ENCODE results near the gene C2orf49.

The C2orf49 gene

GRCh38 chr2:105379741-105380186 is 42.4 kb downstream of the C2orf49 start:
- Histone ChIP-seq H3K27ac (ENCODE audit: low read depth in 2 of 2, low read length in 2 of 2) (peak overlapping the region; percentile 73 to 87), H3K4me3 (ENCODE audit: low read length in 2 of 2) (no peak overlapping the region), H3K36me3 (ENCODE audit: control insufficient read depth in 2 of 2, insufficient read depth in 2 of 2, low read length in 2 of 2) (peaks cover 25 to 44% of the 10 kb centered on the region in 2 donors), H3K9me3 (ENCODE audit: control insufficient read depth in 2 of 2, low read length in 2 of 2) (no peaks in the 10 kb centered on the region), H3K9ac (ENCODE audit: low read depth in 1 of 2, low read length in 2 of 2) (no peak overlapping the region), H3K4me1 (ENCODE audit: control insufficient read depth in 2 of 2, insufficient read depth in 2 of 2, low read length in 2 of 2) (peaks cover 4 to 19% of the 10 kb centered on the region in 2 donors), H3K27me3 (ENCODE audit: control insufficient read depth in 2 of 2, insufficient read depth in 2 of 2, low read length in 2 of 2) (no peaks in the 10 kb centered on the region)

DNA sequence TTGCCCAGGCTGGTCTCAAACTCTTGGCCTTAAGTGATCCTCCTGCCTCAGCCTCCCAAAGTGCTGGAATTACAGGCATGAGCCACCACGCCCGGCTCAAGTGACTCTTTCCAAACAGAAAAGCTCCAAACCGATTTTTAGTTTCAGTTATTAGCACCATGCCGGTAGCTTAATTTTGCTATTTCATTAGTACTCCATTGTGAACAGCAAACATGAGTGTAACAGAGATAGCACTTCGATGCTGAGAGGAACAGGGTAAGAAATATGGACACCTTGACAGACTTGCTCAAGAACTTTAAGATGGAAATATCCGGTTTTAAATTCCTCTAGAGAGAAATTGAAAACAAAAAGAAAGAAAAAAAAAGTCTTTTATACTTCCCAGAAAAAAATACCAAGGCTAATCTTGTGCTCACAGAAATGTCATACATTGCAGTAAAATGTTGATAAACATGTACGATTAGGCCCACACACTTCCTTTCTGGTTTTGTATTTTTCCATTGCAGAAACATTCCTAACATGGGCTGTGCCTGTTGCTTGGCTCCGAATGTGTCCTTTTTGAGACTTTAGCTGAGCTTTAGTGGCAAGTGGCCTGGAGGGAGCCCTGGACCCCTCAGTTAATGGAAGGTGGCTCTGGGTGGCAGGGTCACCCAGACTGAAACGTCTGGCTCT is 43.2 kb downstream of the C2orf49 start:
- Histone ChIP-seq H3K27ac (ENCODE audit: low read depth in 2 of 2, low read length in 2 of 2) (peak overlapping the region; percentile 73 to 87), H3K9ac (ENCODE audit: low read depth in 1 of 2, low read length in 2 of 2) (no peak overlapping the region), H3K36me3 (ENCODE audit: control insufficient read depth in 2 of 2, insufficient read depth in 2 of 2, low read length in 2 of 2) (peaks cover 32 to 49% of the 10 kb centered on the region in 2 donors), H3K9me3 (ENCODE audit: control insufficient read depth in 2 of 2, low read length in 2 of 2) (no peaks in the 10 kb centered on the region), H3K27me3 (ENCODE audit: control insufficient read depth in 2 of 2, insufficient read depth in 2 of 2, low read length in 2 of 2) (no peaks in the 10 kb centered on the region), H3K4me3 (ENCODE audit: low read length in 2 of 2) (no peak overlapping the region), H3K4me1 (ENCODE audit: control insufficient read depth in 2 of 2, insufficient read depth in 2 of 2, low read length in 2 of 2) (peaks cover 11 to 27% of the 10 kb centered on the region in 2 donors)

DNA sequence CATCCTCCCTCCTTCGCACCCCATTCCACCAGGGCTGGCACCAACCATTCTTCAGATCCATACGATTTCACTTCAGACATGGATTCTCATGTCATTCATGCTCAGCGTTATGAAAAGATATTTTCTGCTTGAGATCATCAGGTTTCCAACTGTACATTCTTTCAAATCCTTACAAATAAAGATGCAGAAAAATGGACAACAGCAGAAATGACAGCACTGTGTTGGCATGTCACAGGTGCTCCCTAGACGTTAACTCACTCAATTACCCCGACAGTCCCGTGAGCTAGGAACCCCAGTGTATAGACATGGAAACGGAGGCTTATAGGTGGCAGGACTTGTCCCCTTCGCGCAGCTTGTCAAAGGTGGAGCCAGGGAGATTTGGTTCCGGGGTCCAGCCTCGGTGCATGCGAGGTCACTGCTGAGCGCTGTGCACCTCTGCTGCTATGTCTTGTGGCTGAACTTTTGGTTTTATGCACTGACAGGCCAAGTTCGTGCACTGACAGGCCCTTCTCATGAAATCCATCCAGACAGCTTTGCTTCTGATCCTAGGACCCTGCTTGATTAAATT is 43.8 kb downstream of the C2orf49 start:
- Histone ChIP-seq H3K4me1 (ENCODE audit: control insufficient read depth in 2 of 2, insufficient read depth in 2 of 2, low read length in 2 of 2) (peaks cover 14 to 32% of the 10 kb centered on the region in 2 donors), H3K36me3 (ENCODE audit: control insufficient read depth in 2 of 2, insufficient read depth in 2 of 2, low read length in 2 of 2) (peaks cover 31 to 50% of the 10 kb centered on the region in 2 donors), H3K27me3 (ENCODE audit: control insufficient read depth in 2 of 2, insufficient read depth in 2 of 2, low read length in 2 of 2) (no peaks in the 10 kb centered on the region), H3K27ac (ENCODE audit: low read depth in 2 of 2, low read length in 2 of 2) (peak overlapping the region; percentile 46 to 49), H3K4me3 (ENCODE audit: low read length in 2 of 2) (no peak overlapping the region), H3K9me3 (ENCODE audit: control insufficient read depth in 2 of 2, low read length in 2 of 2) (no peaks in the 10 kb centered on the region), H3K9ac (ENCODE audit: low read depth in 1 of 2, low read length in 2 of 2) (no peak overlapping the region)

DNA sequence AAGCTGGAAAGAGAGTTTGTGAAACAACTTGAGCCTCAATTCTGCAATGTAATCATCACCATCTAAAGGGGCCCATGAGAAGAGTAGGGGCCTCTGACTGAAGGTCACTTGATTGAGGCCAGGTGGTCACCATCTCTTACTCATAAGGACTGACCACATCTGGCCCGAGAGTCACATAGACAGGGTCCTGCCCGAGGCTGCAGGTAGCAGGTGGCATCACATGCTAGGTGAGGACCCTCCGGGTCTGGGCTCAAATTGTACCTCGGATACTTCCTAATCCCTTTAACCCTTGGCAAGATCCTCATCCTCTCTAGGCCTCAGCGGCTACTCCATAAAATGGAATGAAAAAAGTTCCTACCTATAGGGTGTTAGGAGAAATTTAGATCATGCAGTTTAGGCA is 44.8 kb downstream of the C2orf49 start:
- H3K27ac ChIP-seq (ENCODE audit: low read depth in 2 of 2, low read length in 2 of 2): peak overlapping the region in 1 of 2 donors; percentile 13
- peaks cover 15 to 39% of the 10 kb centered on the region in 2 donors for H3K4me1 ChIP-seq (ENCODE audit: control insufficient read depth in 2 of 2, insufficient read depth in 2 of 2, low read length in 2 of 2)
- H3K9ac ChIP-seq (ENCODE audit: low read depth in 1 of 2, low read length in 2 of 2): no peak overlapping the region

GRCh38 chr2:105383432-105384166 is 46.3 kb downstream of the C2orf49 start:
- Histone ChIP-seq H3K9me3 (ENCODE audit: control insufficient read depth in 2 of 2, low read length in 2 of 2) (no peaks in the 10 kb centered on the region), H3K36me3 (ENCODE audit: control insufficient read depth in 2 of 2, insufficient read depth in 2 of 2, low read length in 2 of 2) (peaks cover 23 to 33% of the 10 kb centered on the region in 2 donors), H3K4me3 (ENCODE audit: low read length in 2 of 2) (no peak overlapping the region), H3K9ac (ENCODE audit: low read depth in 1 of 2, low read length in 2 of 2) (peak overlapping the region in 1 of 2 donors; percentile 19), H3K4me1 (ENCODE audit: control insufficient read depth in 2 of 2, insufficient read depth in 2 of 2, low read length in 2 of 2) (peaks cover 15 to 43% of the 10 kb centered on the region in 2 donors), H3K27me3 (ENCODE audit: control insufficient read depth in 2 of 2, insufficient read depth in 2 of 2, low read length in 2 of 2) (no peaks in the 10 kb centered on the region), H3K27ac (ENCODE audit: low read depth in 2 of 2, low read length in 2 of 2) (peak overlapping the region in 1 of 2 donors; percentile 95)

More for the DNA sequence above, 44.8 kb downstream of the C2orf49 start:
- Histone ChIP-seq H3K4me3 (ENCODE audit: low read length in 2 of 2) (no peak overlapping the region), H3K36me3 (ENCODE audit: control insufficient read depth in 2 of 2, insufficient read depth in 2 of 2, low read length in 2 of 2) (peaks cover 31 to 44% of the 10 kb centered on the region in 2 donors), H3K27me3 (ENCODE audit: control insufficient read depth in 2 of 2, insufficient read depth in 2 of 2, low read length in 2 of 2) (no peaks in the 10 kb centered on the region), H3K9me3 (ENCODE audit: control insufficient read depth in 2 of 2, low read length in 2 of 2) (no peaks in the 10 kb centered on the region)

GRCh38 chr2:105384216-105384615 is 46.9 kb downstream of the C2orf49 start:
- peaks cover 23 to 31% of the 10 kb centered on the region in 2 donors for H3K36me3 ChIP-seq (ENCODE audit: control insufficient read depth in 2 of 2, insufficient read depth in 2 of 2, low read length in 2 of 2)
- H3K27ac ChIP-seq (ENCODE audit: low read depth in 2 of 2, low read length in 2 of 2): peak overlapping the region; percentile 7 to 95
- H3K9me3 ChIP-seq (ENCODE audit: control insufficient read depth in 2 of 2, low read length in 2 of 2): no peaks in the 10 kb centered on the region
- no peak overlapping the region for H3K4me3 ChIP-seq (ENCODE audit: low read length in 2 of 2)
- peak overlapping the region in 1 of 2 donors; percentile 19 for H3K9ac ChIP-seq (ENCODE audit: low read depth in 1 of 2, low read length in 2 of 2)
- H3K27me3 ChIP-seq (ENCODE audit: control insufficient read depth in 2 of 2, insufficient read depth in 2 of 2, low read length in 2 of 2): no peaks in the 10 kb centered on the region
- H3K4me1 ChIP-seq (ENCODE audit: control insufficient read depth in 2 of 2, insufficient read depth in 2 of 2, low read length in 2 of 2): peaks cover 15 to 48% of the 10 kb centered on the region in 2 donors

DNA sequence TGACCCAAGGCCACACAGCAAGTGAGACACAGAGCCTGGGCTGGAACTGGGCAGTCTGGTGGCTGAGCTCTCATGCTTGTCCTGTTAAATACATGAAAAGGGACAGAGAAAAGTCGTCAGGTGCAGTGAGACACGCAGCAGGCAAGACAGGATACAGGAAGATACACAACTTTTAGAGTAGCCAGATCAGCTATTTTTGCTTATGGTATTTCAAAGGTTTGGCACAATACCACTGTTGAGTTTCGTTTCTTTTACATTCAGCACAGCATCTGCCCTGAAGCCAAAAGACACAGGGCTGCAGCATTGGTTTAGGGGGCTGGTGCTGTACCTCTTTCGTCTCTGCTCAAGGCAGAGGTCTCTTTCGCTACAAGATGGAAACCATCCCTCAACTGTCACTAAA is 47.5 kb downstream of the C2orf49 start:
- peaks cover 13 to 44% of the 10 kb centered on the region in 2 donors for H3K4me1 ChIP-seq (ENCODE audit: control insufficient read depth in 2 of 2, insufficient read depth in 2 of 2, low read length in 2 of 2)

GRCh38 chr2:105385731-105386540 is 48.6 kb downstream of the C2orf49 start:
- Histone ChIP-seq H3K4me1 (ENCODE audit: control insufficient read depth in 2 of 2, insufficient read depth in 2 of 2, low read length in 2 of 2) (peaks cover 13 to 41% of the 10 kb centered on the region in 2 donors), H3K27me3 (ENCODE audit: control insufficient read depth in 2 of 2, insufficient read depth in 2 of 2, low read length in 2 of 2) (no peaks in the 10 kb centered on the region), H3K36me3 (ENCODE audit: control insufficient read depth in 2 of 2, insufficient read depth in 2 of 2, low read length in 2 of 2) (peaks cover 23 to 31% of the 10 kb centered on the region in 2 donors), H3K9ac (ENCODE audit: low read depth in 1 of 2, low read length in 2 of 2) (peak overlapping the region; percentile 15 to 64), H3K9me3 (ENCODE audit: control insufficient read depth in 2 of 2, low read length in 2 of 2) (no peaks in the 10 kb centered on the region), H3K4me3 (ENCODE audit: low read length in 2 of 2) (peak overlapping the region in 1 of 2 donors; percentile 9), H3K27ac (ENCODE audit: low read depth in 2 of 2, low read length in 2 of 2) (peak overlapping the region; percentile 77 to 95)

More for the DNA sequence above, 47.5 kb downstream of the C2orf49 start:
- Histone ChIP-seq H3K27ac (ENCODE audit: low read depth in 2 of 2, low read length in 2 of 2) (peak overlapping the region; percentile 77 to 95), H3K36me3 (ENCODE audit: control insufficient read depth in 2 of 2, insufficient read depth in 2 of 2, low read length in 2 of 2) (peaks cover 23 to 31% of the 10 kb centered on the region in 2 donors), H3K9me3 (ENCODE audit: control insufficient read depth in 2 of 2, low read length in 2 of 2) (no peaks in the 10 kb centered on the region), H3K27me3 (ENCODE audit: control insufficient read depth in 2 of 2, insufficient read depth in 2 of 2, low read length in 2 of 2) (no peaks in the 10 kb centered on the region), H3K9ac (ENCODE audit: low read depth in 1 of 2, low read length in 2 of 2) (peak overlapping the region in 1 of 2 donors; percentile 44), H3K4me3 (ENCODE audit: low read length in 2 of 2) (no peak overlapping the region)

GRCh38 chr2:105387225-105387624 is 49.9 kb downstream of the C2orf49 start:
- no peaks in the 10 kb centered on the region for H3K9me3 ChIP-seq (ENCODE audit: control insufficient read depth in 2 of 2, low read length in 2 of 2)
- H3K4me3 ChIP-seq (ENCODE audit: low read length in 2 of 2): no peak overlapping the region
- peak overlapping the region in 1 of 2 donors; percentile 50 for H3K27ac ChIP-seq (ENCODE audit: low read depth in 2 of 2, low read length in 2 of 2)
- no peaks in the 10 kb centered on the region for H3K27me3 ChIP-seq (ENCODE audit: control insufficient read depth in 2 of 2, insufficient read depth in 2 of 2, low read length in 2 of 2)
- H3K9ac ChIP-seq (ENCODE audit: low read depth in 1 of 2, low read length in 2 of 2): no peak overlapping the region
- H3K4me1 ChIP-seq (ENCODE audit: control insufficient read depth in 2 of 2, insufficient read depth in 2 of 2, low read length in 2 of 2): peaks cover 13 to 54% of the 10 kb centered on the region in 2 donors
- peaks cover 15 to 23% of the 10 kb centered on the region in 2 donors for H3K36me3 ChIP-seq (ENCODE audit: control insufficient read depth in 2 of 2, insufficient read depth in 2 of 2, low read length in 2 of 2)

Measured in mucosa of rectum (tissue), 2 donors.